Glutamatergic neuron (in vitro differentiated cells): ENCODE measurements around the gene ADCY10. TPM values are rescaled to one million over a fixed set of nuclear protein-coding genes. Genes with fewer than 3 reads are reported as not detected.

Source experiments
- DNase-seq: peaks from one replicate; pipeline ENCODE4 v3.0.0; 2022
- H3K27ac Mint-ChIP-seq: one replicate; pipeline ENCODE4 v1.8.0; 2020; ENCODE audit warnings: mild to moderate bottlenecking, mixed read lengths, inconsistent platforms; ENCODE audit not compliant: unreplicated experiment
- H3K27me3 Mint-ChIP-seq: one replicate; pipeline ENCODE4 v1.8.0; 2020; ENCODE audit warnings: mild to moderate bottlenecking, moderate library complexity, mixed read lengths, inconsistent platforms; ENCODE audit not compliant: unreplicated experiment
- H3K36me3 Mint-ChIP-seq: one replicate; pipeline ENCODE4 v1.8.0; 2020; ENCODE audit warnings: mild to moderate bottlenecking, mixed read lengths, inconsistent platforms; ENCODE audit not compliant: unreplicated experiment
- H3K4me1 Mint-ChIP-seq: one replicate; pipeline ENCODE4 v1.8.0; 2020; ENCODE audit warnings: mild to moderate bottlenecking, low read depth, mixed read lengths, inconsistent platforms; ENCODE audit not compliant: unreplicated experiment
- H3K4me3 Mint-ChIP-seq: one replicate; pipeline ENCODE4 v1.8.0; 2020; ENCODE audit warnings: mild to moderate bottlenecking, mixed read lengths, inconsistent platforms; ENCODE audit not compliant: unreplicated experiment
- H3K9me3 Mint-ChIP-seq: one replicate; pipeline ENCODE4 v1.8.0; 2020; ENCODE audit warnings: mild to moderate bottlenecking, moderate library complexity, mixed read lengths, inconsistent platforms; ENCODE audit not compliant: unreplicated experiment
- total RNA-seq: library from RNA; stranded (reverse); fragmentation: NEBNext Ultra II Directional; extraction: Animal tissue kit (Norgen Biotek cat#: 25700); gene quantifications from one replicate; pipeline ENCODE4 v1.2.1, GENCODE V29; 2021; ENCODE audit not compliant: unreplicated experiment
- TF ChIP-seq, protein P1 (sequence below): fragments of 200-600 bp; sonication (generic); IDR thresholded peaks from one replicate; pipeline ENCODE4 v1.5.0; 2021; ENCODE audit not compliant: partially characterized antibody, unreplicated experiment

Gene ADCY10
- total RNA-seq, 1 donor from 2014 or later: 0.07 TPM

DNA sequence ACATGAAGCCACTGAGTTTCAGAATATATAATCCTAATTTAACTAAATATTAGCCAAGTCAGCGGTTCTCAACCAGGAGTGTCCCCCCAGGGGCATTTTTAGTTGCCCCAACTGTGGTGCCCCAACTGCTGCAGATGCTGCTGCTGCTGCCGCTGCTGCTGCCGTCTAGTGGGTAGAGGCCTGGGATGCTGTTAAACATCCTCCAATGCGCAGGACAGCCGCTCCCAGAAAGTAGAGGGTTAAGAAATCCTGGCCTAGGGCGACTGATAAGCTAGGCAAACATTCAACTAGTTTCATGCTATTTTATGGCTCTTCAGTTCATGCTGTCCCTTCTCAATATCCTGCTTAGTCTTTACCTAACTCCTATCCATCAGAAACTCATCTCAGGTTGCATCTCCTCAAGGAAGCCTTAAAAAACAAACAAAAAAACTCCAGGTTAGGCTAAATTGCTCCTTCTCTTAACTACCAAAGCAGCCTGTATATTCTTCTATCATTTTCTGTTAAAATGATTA is 12.6 kb upstream of the ADCY10 start:
- peak; percentile 28 for DNase-seq
- H3K4me1 Mint-ChIP-seq: peaks cover 20% of the 10 kb centered on the region

GRCh38 chr1:167924543-167925231 is 10.8 kb upstream of the ADCY10 start:
- Mint-ChIP-seq H3K4me3 (no peak overlapping the region), H3K4me1 (peaks cover 22% of the 10 kb centered on the region), H3K9me3 (no peaks in the 10 kb centered on the region), H3K36me3 (no peaks in the 10 kb centered on the region), H3K27ac (no peak overlapping the region), H3K27me3 (no peaks in the 10 kb centered on the region)
- TF ChIP-seq, protein P1, sequence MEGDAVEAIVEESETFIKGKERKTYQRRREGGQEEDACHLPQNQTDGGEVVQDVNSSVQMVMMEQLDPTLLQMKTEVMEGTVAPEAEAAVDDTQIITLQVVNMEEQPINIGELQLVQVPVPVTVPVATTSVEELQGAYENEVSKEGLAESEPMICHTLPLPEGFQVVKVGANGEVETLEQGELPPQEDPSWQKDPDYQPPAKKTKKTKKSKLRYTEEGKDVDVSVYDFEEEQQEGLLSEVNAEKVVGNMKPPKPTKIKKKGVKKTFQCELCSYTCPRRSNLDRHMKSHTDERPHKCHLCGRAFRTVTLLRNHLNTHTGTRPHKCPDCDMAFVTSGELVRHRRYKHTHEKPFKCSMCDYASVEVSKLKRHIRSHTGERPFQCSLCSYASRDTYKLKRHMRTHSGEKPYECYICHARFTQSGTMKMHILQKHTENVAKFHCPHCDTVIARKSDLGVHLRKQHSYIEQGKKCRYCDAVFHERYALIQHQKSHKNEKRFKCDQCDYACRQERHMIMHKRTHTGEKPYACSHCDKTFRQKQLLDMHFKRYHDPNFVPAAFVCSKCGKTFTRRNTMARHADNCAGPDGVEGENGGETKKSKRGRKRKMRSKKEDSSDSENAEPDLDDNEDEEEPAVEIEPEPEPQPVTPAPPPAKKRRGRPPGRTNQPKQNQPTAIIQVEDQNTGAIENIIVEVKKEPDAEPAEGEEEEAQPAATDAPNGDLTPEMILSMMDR: no peak
- DNase-seq: no peak

More for the DNA sequence above, 12.6 kb upstream of the ADCY10 start:
- H3K9me3 Mint-ChIP-seq: no peaks in the 10 kb centered on the region
- peak overlapping the region; percentile 65 for H3K4me3 Mint-ChIP-seq
- H3K27me3 Mint-ChIP-seq: no peaks in the 10 kb centered on the region
- no peaks in the 10 kb centered on the region for H3K36me3 Mint-ChIP-seq
- peak overlapping the region; percentile 70 for H3K27ac Mint-ChIP-seq
- TF ChIP-seq, protein P1: no peak

DNA sequence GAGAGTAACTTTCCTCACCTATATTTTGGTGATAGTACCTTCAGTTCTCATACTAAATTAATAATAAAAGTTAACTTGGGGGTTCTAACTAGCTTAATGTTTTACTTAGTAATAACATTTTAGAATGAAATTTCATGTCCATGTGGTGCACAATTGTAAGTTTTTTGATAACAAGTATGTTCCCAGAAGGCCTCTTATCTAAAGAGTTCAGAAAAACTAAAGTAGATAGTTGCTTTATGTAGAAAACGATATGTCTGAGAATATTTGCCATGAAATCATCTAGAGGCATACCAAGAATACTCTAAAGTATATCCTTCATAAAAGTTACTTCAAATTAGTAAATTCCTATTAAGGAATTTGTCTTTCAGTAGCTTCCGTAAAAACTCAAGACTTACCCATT is 10.2 kb upstream of the ADCY10 start:
- Mint-ChIP-seq H3K9me3 (no peaks in the 10 kb centered on the region), H3K36me3 (no peaks in the 10 kb centered on the region), H3K27me3 (no peaks in the 10 kb centered on the region), H3K27ac (no peak overlapping the region), H3K4me3 (no peak overlapping the region), H3K4me1 (peaks cover 22% of the 10 kb centered on the region)
- TF ChIP-seq, protein P1: no peak
- DNase-seq: no peak

GRCh38 chr1:167923324-167924056 is 9.6 kb upstream of the ADCY10 start:
- H3K4me1 Mint-ChIP-seq: peaks cover 22% of the 10 kb centered on the region
- no peaks in the 10 kb centered on the region for H3K27me3 Mint-ChIP-seq
- H3K27ac Mint-ChIP-seq: peak overlapping the region; percentile 60
- no peak overlapping the region for H3K4me3 Mint-ChIP-seq
- DNase-seq: no peak
- H3K9me3 Mint-ChIP-seq: no peaks in the 10 kb centered on the region
- TF ChIP-seq, protein P1: no peak
- H3K36me3 Mint-ChIP-seq: no peaks in the 10 kb centered on the region

GRCh38 chr1:167922611-167923074 is 8.7 kb upstream of the ADCY10 start:
- Mint-ChIP-seq H3K4me1 (peaks cover 21% of the 10 kb centered on the region), H3K36me3 (no peaks in the 10 kb centered on the region), H3K9me3 (no peaks in the 10 kb centered on the region), H3K27me3 (no peaks in the 10 kb centered on the region), H3K27ac (no peak overlapping the region), H3K4me3 (no peak overlapping the region)
- TF ChIP-seq, protein P1: no peak
- DNase-seq: no peak
